ENCODE results near the gene ABR. TPM values are rescaled to one million over a fixed set of nuclear protein-coding genes. Genes with fewer than 3 reads are reported as not detected.

Gene ABR
- polyA plus RNA-seq, 4 donors = 46.3 to 53.3 (median 49.0) TPM

DNA sequence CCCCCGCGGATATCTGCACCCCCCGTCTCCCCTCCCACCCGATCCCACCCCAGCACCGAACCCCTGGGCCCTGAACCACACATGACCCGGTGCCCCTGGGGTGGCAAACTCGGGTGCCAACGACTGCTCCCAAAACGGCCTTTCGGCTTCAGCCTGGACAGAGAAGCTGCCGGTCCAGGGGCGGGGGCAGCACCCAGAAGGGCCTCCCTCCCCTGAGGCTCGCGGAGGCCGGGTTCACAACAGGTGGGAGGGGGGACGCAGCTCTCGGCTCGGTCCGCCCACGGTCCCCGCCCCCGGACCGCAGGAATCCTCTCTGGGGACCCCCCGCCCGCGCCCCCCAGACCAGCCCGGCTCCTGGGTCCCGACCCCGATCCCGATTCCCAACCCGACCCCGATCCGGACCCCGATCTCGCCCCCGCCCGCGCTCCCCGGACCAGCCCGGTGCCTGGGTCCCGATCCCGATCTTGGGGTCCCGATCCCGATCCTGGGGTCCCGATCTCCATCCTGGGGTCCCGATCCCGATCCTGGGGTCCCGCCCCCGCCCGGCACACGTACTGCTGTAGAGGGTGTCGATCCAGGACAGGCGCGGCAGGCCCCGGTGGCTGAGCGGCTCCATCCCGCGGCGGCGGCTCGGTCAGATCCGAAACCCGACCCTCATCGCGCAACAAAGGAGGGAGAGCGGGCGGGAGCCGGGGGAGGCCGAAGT is 516 bp downstream of the ABR start:
- DNase-seq (ENCODE audit: low read depth in 4 of 4, low spot score in 3 of 4) = no peak

DNA sequence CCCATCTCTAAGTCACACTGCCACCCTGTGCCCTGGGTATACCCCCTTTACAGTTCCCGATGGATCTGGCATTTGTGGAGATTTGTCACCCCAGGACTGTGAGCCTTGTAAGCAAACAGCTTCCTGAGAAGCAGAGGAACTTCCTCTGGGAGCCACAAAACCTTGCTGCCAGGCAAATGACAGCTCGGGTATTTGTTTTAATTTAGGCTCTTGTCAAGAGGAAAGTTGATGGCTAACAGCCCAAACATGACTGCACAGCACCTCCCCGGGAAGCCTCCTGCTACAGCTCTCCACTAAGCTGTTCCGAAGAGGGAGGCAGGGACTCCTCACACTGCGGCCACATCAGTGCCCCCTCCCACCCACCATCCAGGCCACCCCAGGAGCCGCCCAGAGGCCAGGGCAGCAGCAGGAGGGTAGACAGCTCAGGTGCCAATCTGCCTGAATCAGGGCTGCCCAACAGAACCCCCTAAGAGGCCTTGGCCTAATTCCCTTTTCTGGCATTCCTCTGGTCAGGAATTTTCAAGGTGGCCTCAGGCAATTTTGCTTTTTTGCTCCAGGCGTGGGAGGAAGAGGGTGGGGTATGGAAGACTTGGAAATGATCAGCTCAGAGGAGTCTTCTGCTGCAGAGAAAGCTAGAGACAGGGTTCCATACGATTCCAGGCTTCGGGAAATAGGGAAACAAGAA is 2.6 kb downstream of the ABR start:
- no peak for DNase-seq (ENCODE audit: low read depth in 4 of 4, low spot score in 3 of 4)

DNA sequence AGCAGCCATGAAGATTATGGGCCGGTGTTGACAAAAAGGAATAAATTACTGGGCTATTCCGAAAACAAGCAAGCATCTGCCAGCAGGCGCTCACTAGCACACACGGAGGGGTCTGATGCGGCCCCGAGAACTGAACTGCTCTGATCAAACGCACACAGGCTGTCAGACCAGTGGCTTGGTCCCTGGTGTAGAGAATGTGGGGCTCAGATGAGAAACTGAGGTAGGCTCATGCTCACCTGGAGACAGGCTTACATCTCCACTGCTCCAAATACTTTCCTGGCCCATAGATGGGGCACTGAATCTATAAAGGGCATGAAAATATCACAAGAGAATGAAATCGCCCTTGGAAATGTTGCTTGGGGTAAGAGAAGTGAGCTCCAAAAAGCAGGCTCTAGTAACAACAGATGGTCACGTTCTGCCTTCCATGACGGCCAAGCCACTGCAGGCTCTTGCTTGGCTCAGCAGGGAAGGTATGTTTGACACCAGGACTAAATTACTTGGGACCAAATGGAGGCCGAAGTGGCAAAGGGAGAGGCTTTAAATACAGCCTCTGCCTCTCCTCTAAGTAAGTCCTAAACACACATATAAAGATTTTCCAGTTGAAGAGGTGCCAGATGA is 5.4 kb downstream of the ABR start:
- DNase-seq (ENCODE audit: low read depth in 4 of 4, low spot score in 3 of 4) = no peak

DNA sequence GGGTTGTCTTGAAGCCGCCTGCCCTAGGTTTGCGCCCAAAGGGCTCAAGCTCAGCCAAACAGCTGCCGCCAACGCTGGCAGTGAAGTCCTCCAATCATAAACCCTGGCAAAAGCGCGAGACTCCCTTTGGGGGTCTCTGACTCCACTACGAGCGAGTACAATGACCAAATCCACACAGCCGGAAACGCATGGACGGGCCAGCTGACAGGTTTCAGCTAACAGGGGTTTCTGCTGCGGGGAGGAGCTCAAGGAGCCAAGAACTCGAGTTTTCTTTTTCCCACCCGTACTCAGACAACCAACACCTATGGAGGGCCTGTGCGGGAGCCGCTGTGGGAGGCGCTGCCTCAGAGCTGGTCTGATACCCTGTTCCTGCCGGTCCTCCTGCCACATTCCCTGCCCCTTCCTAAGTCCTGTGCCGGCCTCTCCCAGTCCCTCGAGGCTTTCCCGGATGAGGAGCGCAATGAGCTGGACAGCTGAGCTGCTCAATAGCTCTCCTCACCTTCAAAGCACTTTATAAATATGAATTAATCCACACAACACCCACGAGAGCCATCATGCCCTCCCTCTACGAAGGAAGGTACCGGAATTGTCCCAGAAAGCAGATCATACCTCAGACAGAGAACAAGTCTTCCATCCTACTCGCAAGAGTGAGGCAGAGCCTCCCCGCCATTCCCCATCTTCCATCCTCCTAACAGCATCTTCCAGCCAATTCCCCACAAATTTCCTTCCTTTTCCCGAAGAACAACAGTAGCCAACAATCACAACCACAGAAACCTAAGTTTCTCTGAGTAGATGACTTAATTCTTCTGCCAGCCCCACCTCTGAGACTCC is 6.1 kb downstream of the ABR start:
- no peak for DNase-seq (ENCODE audit: low read depth in 4 of 4, low spot score in 3 of 4)

DNA sequence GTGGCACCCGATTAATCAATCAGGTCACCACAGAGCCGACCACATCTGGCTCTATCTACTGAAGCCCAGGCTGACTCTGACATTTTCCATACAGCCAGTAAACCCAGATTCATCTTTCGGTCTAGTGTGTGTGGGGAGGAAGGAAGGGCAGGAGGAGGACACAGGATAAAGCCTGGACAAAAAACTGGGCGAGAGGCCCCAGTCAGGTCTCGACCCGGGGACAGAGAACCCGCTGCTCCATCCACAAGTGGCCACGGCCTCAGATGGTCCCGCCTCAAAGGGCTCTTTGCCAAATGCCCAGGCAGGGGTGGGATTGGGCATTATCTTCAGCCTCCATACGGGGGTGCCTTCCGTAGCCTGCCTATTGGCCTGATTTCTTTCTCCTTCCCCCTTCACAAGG is 7.8 kb downstream of the ABR start:
- no peak for DNase-seq (ENCODE audit: low read depth in 4 of 4, low spot score in 3 of 4)

DNA sequence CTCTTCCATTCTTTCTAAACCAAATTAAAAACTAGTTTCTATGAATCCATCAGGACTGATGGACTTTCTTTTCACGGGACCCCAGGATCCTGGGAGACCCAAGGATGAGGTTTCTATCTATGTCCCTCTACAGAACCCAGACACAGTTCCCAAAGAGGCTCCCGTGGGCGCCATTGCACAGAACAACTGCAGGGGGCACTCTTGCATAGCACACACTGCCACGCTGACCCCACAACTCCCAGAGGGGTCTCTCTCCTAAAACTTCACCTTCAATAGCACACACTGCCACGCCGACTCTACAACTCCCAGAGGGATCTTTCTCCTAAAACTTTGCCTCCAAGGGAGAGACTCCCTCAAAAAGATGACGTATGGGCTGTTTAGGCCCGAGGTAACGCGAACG is 9.0 kb downstream of the ABR start:
- DNase-seq (ENCODE audit: low read depth in 4 of 4, low spot score in 3 of 4) = no peak

DNA sequence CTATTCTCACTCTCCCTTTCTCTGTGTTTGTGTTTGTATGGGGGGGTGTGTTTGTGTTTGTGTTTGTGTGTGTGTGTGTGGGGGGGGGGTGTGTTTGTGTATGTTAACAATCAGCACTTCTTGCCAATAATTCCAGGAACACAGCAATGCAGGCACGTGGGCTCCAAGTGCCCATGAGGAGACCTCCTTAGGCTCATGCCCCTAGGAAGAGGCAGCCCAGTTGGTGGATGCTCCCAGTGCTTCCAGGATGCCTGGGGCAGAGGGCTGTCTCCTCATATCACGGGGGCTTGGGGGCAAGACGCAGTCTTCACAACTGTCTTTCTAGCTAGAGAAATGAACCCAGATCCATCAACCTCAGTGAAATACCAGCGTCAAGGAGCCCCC is 9.9 kb downstream of the ABR start:
- no peak for DNase-seq (ENCODE audit: low read depth in 4 of 4, low spot score in 3 of 4)

DNA sequence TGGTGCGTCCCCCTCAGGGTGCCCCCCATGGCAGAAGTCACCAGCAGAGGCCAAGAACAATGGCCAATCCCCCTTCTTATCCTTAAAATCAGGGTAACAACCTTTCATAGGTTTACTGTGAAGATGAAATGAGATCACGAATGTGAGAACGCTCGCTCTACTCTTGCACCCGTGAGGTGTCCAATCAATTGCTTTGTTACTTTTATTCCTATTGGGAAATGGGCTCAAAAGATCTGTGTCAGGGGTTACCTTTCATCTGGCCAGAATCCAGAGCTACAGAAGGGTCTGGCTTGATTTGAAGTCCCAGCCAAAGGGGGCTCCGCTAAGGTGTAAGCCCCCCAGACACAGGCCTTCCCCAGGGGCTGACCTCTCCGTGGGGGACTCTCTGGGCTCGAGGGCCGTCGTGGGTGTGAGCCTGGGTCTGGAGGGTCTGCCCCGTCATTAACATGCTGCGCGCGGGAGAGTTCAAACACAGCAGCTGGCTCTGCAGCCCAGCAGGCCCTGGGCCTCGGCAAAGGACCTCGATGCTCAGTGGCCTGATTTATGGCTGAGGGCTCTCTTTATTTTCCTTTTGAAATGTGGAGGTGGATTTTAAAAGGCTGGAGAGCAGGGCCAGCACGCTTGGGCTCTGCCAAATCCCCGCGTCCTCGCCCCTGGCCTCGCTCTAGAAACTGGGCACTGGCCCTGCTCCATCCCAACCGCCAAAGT is 10.4 kb downstream of the ABR start:
- no peak for DNase-seq (ENCODE audit: low read depth in 4 of 4, low spot score in 3 of 4)

DNA sequence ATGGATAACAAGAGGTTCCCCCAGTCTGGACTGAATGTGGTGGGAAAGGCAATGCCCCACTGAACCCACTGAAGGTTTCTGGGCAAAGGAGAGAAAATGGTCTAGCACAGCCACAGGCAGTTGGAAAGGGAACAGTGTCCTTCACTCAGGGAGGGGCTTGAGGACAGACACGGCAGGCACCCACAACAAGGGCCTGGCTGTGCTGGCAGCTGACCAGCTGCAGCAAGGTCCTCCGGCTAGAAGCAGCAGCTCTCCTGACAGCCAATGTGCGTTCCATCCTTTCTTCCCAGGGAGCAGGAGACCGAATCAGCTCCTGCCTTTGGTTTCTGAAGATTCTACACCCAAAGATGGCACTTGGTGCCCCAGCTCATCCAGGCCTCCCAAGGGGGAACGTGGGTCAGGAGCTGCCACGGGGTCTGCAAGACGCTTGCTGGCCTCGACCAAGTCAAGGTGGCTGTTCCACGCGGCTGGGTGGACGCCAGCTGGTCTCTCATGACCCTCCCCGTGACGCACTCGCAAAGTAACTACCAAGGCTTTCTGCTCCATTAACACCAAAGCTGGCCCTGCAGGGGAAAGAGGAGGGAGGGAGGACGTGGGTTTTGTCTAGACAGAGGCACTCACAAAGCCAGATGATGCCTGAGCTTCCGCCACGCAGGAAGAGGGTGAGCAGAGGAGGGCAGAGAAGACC is 11.1 kb downstream of the ABR start:
- no peak for DNase-seq (ENCODE audit: low read depth in 4 of 4, low spot score in 3 of 4)

DNA sequence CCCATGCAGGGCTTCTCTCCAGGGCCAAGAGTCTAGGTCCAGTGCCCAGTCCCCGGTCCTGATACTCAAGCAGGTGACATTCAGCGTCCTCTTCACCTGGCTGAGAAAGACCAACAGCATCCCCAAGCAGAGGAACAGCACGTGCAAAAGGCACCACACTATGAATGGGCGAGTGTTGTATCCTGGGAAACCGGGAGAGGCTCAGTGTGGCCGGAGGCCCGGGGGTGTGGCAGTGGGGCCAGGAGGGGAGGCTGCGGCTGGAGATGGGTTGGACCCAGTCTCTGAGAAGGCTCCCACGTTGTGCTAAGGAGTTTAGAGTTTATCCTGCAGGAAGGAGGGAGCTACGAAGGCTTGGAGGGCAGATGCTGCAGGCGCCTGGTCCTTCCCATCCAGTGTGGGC is 13.5 kb downstream of the ABR start:
- DNase-seq (ENCODE audit: low read depth in 4 of 4, low spot score in 3 of 4) = no peak

DNA sequence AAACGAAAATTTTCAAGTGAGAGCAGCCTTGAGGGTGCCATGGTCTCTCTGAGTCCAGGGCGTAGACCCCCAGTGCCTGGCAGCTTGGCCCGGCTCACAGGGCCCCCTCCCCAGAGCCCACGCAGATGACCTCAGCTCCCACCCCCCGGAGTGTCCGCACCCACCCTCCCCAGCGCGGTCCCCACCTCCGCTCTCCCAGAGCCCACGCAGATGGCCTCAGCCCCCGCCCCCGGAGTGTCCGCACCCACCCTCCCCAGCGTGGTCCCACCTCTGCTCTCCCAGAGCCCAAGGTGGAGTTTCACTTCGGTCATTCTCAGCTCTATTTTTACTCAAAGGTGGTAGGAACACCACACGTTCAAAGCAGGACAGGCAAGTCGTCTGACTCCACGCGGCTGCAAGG is 13.9 kb downstream of the ABR start:
- DNase-seq (ENCODE audit: low read depth in 4 of 4, low spot score in 3 of 4) = no peak

DNA sequence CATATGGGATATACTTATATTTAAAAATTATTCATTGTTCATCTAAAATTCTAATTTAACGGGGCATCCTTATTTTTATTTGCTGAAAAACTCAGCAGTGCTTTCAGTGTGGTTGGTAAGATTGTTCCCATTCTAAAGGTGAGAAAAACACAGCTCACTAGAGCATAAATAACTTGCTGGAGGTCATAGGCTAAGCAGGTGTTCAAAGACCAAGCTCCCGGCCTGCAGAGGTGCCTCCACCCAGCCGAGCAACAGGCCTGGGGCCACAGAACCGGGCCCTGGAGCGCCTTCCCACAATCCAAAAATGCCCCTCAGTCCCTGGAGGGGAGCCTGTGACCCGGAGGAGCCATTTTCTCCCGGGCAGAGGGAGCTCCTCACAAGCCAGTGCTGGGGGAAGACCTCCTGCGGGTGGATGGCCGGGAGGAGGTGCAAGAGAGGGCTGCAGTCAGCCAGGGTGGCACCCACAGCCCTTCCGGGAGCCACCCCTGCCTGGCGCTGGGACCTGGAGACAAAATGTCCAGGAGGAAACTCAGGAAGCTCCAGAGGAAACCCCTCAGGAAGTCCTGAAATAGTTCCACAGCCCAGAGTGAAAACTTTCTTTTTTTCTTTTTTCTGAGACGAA is 14.7 kb downstream of the ABR start:
- no peak for DNase-seq (ENCODE audit: low read depth in 4 of 4, low spot score in 3 of 4)

DNA sequence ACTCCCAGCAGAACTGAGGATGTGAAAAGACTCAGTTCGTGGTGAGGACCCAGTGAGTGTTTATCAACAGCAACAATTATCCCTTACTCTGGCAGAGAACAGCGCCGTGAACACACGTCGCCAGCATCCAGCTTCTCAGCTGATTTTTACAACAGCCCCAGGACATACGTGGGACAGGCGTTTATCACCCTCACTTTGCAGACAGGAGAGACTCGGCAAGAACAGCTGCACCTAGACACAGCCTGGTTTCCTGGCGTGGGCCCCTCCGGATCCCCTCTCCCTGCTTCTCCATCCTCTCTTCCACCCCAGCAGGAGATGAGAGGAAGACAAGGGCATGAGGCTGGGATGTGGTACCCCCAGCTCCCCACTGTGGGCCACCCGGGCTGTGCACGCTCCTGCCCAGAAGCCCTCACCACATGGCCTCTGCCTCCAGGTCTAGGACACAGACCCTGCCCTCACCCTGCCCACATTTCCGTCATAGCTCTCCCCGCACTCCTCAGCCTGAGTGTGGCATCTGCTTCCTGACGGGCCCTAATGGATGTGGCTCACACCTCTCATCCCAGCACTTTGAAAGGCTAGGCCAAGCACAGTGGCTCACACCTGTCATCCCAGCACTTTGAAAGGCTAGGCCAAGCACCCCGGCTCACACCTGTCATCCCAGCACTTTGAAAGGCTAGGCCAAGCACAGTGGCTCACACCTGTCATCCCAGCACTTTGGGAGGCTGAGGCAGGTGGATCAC is 17.5 kb downstream of the ABR start:
- no peak for DNase-seq (ENCODE audit: low read depth in 4 of 4, low spot score in 3 of 4)

DNA sequence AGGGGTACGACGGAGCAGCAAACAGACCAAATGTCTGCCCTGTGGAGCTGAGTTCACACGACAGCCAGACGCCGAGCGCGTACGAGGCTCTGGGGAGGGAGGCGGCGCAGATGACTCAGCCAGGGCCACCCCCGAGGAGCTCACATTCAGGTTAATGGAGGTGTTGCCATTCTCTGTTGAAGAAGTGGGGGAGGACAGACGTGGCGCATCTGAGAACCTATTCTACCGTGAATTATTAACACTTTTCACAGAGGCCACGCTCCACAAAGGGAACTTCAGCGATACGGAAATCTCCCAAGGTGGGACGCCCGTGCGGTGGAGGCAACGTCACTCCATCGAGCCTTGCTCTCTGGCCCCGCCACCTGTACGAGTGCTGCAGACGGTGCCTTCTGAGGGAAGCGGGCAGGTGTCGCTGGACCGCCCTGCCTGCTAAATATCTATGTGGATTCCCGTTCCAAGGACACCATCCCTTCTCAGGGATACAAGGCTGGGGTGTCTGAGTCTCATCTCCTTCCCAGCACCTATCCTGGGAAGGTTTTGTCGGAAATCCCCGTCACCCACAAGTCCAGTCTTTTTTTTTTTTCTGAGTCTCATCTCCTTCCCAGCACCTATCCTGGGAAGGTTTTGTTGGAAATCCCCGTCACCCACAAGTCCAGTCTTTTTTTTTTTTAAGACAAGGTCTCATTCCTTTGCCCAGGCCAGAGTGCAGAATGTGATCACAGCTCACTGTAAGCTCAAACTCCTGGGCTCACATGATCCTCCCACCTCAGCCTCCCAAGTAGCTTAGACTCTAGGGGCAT is 19.0 kb downstream of the ABR start:
- no peak for DNase-seq (ENCODE audit: low read depth in 4 of 4, low spot score in 3 of 4)

DNA sequence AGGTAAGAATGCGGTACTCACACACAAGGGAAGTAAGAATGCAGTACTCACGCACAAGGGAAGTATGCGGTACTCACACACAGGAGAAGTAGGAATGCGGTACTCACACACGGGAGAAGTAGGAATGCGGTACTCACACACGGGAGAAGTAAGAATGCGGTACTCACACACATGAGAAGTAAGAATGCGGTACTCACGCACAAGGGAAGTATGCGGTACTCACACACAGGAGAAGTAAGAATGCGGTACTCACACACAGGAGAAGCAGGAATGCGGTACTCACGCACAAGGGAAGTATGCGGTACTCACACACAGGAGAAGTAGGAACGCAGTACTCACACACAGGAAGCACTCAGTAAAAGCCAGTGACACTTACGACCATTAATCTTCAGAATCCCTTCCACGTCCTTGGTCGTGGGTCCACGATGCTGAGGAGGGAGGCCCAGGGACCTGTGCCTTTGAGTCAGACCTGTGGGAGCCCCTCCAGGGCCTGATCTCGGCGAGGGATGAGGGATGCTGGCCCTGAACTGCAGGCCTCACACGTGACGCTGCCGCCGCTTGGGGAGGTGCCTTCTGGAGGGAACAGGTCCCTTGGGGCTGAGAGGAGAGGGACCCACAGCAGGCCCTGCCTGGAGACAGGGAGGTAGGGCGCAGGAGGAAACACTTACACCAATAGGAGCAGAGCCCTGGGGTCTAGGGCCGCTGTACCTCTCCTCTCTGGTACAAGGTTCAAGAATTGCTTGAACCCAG is 20.2 kb downstream of the ABR start:
- DNase-seq (ENCODE audit: low read depth in 4 of 4, low spot score in 3 of 4) = no peak

DNA sequence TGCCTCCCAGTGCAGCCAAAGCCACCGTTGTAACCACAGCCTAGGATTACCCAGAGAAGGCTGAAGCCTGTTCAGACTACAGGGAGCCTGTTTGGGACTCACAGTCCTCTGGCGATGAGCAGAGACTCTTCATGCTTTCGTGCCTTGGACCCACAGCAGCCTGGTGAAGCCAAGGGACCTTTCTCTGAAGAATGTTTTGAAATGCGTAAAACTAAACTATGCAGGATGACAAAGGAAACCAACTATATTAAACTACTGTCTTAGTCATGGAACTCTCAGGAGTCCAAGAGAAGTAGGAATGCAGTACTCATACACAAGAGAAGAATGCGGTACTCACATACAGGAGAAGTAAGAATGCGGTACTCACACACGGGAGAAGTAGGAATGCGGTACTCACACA is 20.9 kb downstream of the ABR start:
- DNase-seq (ENCODE audit: low read depth in 4 of 4, low spot score in 3 of 4) = no peak

DNA sequence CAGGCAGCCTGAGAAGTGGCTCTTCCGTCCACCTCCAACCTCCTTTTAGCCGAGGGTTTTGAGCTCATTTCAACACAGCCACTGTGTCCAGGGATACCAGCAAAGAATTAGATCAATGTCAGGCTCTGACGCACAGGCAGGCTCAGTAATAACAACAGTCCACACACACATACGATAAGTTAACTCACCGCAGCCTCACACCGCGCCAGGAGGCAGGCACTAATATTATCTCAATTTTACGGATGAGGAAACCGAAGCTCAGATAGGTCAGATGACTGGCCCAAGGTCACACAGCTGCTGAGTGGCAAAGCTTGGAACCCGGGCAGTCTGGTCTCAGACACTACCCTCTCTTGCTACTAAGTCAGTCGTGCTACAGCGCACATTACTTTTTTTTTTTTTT is 22.9 kb downstream of the ABR start:
- no peak for DNase-seq (ENCODE audit: low read depth in 4 of 4, low spot score in 3 of 4)

Measured in right renal pelvis (tissue), 4 donors.